ENCODE data around the gene PDCD4.
"Not testable (repeated sequence)": the region's sequence is repeated elsewhere in the genome, so short reads cannot be mapped to it uniquely, and the experiment has no call there.

The PDCD4 gene

DNA sequence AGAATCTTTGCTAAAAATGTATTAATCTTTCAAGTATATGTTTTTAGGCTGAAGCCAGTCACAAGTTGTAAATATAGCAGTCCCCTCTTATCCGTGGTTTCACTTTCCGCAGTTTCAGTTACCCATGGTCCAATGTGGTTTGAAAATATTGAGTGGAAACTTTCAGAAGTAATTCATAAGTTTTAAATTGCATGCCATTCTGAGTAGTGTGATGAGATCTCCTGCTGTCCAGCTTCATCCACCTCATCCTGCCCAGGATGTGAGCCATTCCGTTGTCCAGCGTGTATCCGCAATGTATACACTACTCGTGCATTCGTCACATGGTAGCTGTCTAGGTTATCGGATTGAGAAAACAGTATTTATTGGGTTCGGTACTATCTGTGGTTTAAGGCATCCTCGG lies 12.2 kb downstream of the PDCD4 start:
- no peak for DNase-seq (ENCODE audit: low spot score)

DNA sequence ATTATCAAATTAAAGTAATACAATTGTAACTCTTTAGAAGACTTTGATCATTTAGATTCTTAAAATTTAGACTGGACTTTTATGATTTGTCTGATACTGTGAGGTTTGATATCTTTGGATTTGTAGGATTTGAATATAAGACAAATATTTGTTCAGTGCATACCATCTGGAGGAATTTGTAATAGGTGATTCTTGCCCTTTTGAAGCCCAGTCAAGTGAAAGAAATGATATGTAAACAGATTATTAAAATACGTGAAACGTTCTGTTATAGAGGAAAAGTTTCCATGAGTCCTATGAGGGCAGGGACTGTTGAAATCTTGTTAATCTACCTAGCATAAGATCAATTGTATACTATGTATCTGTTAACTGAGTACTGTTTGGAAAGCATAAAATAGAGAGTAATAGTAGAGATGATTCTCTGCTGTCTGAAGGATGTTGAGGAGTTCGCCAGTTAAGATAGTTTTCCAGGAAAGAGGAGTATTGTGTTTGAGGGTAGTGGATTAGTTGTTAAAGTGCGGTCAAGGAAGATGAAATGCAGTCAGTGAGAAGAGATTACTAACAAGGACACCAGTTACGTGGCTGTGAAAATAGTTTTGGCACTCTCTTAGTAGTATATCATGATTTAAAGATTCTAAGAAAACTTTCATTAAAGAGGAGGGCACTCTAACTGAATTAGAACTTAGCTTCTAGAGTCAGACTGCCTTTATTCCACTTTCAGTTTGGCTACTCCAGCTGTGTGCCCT lies 14.4 kb downstream of the PDCD4 start:
- DNase-seq (ENCODE audit: low spot score): no peak

DNA sequence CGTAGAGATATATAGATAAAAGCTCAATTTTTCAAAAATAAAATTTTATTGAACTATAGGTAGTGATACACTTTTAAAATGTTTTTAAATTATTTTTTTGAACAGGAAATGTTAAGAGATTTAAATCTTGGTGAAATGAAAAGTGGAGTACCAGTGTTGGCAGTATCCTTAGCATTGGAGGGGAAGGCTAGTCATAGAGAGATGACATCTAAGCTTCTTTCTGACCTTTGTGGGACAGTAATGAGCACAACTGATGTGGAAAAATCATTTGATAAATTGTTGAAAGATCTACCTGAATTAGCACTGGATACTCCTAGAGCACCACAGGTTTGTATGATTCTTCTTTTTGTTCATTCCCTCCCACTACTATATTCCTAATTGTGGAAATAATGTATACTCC lies 15.8 kb downstream of the PDCD4 start:
- DNase-seq (ENCODE audit: low spot score): no peak

DNA sequence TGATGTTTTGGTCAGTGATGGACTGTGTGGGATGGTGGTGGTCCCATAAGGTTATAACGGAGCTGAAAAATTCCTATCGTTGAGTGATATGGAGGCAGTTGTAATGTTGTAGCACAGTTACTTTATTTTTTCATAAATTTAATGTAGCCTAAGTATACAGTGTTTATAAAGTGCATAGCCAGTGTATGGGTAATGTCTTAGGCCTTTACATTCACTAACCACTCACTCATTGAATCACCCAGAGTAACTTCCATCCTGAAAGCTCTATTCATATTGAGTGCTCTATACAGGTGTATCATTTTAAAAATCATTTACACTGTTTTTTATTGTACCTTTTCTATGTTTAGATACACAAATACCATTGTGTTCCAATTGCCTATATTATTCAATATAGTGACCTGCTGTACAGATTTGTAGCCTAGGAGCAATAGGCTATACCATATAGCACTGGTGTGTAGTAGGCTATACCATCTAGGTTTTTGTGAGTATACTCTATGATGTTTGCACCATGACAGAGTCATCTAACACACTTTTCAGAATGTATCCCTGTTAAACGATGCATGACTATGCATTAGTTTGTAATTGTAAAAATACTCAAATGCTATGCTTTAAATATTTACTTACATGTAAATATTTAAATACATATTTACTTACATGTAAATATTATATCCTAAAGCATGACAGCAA lies 21.0 kb downstream of the PDCD4 start:
- DNase-seq (ENCODE audit: low spot score): no peak

DNA sequence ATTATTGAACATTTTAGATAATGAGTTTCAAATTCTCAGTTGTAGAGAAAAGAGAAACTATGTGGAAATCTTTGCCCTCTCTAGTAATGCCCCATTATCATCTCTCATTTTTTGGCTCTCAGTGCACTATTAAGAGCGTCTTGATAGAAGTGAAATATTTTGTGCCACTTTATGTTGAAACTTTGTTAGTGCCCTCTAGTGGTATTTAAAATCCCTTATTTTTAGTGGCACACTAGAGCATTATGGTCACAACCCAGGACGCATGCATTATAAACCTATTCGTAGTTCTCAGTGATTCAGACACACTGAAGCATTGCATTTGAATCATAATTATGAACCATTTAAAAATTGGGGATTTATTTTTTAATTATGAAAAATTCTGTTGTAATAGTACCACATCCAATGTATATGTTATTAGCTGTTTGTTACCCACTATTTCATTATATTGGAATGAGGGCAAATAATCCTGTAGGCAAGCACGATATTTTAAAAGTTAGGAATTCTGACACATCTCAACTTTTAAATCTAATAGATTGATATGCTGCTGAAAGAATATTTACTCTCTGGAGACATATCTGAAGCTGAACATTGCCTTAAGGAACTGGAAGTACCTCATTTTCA lies 21.9 kb downstream of the PDCD4 start:
- DNase-seq (ENCODE audit: low spot score): peak; percentile 69

DNA sequence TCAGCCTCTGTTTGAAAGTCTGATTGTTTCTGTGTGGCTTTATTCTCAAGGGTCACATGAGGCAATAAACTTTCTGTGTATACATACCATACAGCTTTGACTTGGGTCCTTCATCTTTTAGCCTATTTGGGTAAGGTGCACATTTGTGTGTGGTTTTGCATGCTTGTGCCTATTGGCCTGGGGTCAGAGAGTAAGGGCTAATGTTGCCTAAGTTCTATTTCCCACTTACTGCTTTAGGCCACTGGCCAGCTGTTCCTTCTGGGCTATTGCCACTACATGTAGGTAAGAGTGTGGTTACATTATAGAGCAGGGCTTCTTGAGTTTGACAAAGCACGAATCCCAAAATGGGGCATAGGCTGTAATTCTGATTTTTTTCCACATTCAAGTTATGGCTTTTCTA lies 25.5 kb downstream of the PDCD4 start:
- DNase-seq (ENCODE audit: low spot score): no peak

DNA sequence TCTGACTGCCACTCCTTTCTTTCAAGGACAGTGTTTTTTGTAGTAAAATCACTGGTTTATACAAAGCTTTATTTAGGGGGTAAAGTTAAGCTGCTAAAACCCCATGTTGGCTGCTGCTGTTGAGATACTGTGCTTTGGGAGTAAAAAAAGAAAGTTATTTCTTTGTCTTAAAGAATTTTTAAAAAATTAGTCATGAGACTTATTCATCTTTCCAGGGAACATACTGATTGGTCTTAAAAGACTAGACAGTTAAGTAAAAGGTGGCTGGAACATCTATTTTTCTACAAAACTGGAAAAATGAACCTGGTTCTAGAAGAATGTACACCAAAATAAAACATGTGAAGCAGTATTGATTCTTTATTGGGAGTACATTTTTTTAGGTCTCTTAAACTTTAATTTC lies 26.7 kb downstream of the PDCD4 start:
- no peak for DNase-seq (ENCODE audit: low spot score)

DNA sequence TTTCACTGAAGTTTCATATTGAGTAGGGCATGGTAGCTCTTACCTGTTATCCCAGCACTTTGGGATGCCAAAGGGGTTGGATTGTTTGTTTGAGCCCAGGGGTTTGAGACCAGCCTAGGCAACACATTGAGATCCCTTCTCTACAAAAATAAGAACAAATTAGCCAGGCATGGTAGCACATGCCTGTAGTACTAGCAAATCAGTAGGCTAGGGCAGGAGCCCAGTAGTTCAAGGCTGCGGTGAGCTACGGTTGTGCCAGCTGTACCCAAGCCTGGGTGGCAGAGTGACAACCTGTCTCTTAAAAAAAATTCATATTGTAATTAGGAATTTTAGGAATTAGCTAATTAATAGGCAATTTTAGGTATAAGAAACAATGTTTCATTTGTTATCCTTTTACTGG lies 29.3 kb downstream of the PDCD4 start:
- DNase-seq (ENCODE audit: low spot score): no peak

DNA sequence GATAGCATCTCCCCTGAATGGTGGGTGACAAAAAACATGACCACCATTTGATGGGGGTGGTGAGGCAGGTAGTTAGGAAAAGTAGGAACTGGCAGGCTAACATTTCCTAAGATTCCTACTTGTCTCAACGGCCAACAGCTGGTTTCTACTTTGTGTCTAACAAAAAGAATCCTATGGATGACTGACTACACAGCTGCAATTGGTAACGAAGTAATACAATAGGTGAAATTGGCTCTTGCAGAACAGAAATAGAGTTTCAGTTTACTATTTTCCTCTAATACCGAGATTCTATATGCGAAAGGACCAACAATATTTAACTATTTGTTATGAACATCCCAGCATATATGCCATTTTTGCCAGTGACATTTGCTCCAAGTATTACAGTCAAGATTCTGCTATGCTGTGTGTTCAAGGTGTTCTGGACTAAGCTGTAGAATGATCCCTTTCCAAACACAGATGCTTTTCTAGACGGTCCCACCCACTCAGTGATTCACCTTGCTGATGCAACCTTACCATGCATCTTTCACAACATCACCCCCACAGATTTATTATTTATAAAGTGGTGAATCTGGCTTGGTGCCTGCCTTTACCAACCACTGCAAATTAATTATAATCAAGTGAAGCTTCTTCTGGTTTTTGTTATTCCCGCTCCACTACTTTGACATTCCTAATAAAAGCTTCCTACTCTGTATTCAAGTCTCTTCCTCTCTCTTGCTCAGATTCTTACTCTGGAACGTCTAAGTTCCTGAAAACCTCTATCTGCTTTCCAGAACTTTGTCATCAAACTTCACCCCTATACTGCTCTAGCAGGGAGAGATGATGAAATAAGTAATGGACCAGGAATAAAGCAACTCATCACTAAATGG lies 30.5 kb downstream of the PDCD4 start:
- no peak for DNase-seq (ENCODE audit: low spot score)

DNA sequence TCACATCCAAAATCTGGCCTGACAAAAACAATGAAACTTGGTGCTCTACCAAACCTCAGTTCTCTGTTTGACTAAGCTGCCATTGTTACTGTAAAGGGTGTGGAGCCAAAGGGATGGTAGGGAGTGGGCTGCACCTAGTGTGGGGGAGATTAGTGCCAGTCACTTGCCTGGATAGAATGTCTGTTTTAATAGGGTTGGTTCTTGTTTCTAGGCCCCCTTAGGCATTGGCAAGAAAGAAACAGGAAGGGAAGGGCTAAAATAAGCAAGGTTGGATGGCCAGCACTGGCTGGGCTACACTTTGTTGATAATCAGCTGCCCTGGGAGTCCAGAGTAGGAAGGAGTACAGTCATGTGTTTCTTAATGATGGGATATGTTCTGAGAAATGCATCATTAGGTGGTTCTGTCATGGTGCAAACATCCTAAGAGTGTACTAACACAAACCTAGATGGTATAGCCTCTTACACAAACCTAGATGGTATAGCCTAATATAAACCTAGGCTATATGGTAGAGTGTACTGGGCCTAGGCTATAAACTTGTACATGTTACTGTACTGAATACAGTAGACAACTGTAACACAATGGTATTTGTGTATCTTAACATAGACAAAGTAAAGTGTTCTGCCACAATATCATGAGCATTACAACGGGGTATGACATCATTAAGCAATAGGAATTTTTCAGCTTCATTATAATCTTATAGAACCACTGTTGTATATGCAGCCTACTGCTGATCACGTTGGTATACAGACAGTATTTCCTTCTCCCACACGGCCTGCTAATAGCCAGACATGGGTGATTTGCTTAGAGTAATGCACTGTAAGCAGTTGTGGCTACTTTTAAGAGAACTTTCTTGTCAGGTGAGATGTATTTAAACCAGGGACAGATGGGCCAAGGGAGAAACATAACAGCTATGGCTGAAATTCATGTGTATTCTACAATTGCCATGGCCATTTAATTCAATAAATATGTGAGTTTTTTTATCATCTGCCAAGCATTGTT lies 31.9 kb downstream of the PDCD4 start:
- DNase-seq (ENCODE audit: low spot score): peak; percentile 67

DNA sequence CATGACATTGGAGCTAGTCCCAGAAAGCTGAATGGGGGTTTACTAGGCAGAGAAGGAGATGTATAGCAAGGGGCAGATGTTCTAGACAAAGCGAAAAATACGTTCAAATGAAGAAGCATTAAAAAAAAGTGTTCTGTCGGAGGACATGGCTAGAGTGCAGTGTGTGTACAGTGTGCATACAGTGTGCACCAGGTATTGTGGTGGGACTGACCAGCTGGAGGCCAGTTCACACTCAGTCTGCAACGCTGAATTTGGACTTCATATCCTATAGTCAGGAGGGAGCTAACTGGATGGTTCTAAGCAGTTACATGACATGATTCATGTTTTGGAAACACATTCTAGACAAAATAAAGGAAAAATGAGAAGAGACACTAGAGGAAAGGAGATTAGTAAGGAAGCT lies 38.4 kb downstream of the PDCD4 start:
- DNase-seq (ENCODE audit: low spot score): no peak

DNA sequence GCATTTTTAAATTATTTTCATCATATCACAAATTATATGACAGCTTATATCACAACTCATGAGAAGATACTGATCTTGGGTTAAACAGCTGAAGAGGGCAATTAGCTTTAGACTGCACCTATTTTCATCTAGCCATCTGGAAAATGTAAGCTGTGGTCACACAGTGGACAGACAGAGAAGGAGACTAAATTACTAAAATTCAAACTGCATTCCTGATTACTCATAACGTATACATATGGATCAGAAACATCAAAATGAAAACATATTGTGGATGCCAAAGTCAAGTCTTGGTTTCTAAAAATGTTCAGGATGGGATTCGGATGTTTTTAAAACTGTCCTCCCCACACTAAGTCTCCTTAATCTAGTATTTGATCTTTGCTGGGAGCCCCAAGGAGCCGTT lies 40.6 kb downstream of the PDCD4 start:
- DNase-seq (ENCODE audit: low spot score): no peak

DNA sequence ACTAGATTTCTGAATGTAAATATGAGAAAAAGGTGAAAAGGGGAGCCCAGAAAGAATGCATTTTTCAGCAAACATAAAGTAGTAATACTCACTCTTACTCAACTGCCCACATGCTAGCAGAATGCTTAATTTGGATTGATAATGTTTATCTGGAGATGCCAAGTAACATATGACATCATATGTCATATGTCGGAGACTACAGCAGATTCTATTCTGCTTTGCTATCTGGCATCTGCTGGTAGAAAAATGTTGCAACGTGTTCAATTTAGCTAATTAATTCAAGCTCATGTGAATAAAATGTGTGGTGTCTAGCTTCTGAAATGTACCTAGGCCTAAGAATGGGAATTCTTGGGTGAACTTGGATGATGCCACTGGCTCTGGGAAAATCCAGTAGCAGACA lies 42.7 kb downstream of the PDCD4 start:
- no peak for DNase-seq (ENCODE audit: low spot score)

DNA sequence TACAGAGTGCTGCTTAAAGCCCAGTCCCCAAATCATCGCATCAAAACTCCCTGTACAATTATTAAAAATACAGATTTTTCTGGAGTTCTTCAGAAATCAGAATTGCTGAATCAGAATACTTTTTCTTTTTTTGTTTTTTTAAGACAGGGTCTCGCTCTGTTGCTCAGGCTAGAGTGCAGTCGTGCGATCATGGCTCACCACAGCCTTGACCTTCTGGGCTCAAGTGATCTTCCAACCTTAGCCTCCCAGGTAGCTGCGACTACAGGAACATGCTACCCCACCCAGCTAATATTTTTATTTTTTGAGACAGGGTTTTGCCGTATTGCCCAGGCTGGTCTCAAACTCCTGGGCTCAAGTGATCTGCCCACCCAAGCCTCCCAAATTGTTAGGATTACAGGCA lies 43.3 kb downstream of the PDCD4 start:
- no peak for DNase-seq (ENCODE audit: low spot score)

DNA sequence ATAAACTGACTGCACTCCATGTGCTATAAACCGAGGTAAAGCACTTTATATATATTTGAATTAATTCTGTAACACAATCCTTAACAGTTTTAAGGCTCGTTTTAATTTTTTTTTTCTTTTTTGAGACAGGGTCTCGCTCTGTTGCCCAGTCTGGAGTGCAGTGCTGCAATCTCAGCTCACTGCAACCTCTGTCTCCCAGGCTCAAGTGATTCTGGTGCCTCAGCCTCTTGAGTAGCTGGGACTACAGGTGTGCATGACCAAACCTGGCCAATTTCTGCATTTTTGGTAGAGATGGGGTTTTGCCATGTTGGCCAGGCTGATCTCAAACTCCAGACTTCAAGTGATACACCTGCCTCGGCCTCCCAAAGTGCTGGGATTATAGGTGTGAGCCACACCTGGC lies 43.9 kb downstream of the PDCD4 start:
- not testable (repeated sequence) for DNase-seq (ENCODE audit: low spot score)

DNA sequence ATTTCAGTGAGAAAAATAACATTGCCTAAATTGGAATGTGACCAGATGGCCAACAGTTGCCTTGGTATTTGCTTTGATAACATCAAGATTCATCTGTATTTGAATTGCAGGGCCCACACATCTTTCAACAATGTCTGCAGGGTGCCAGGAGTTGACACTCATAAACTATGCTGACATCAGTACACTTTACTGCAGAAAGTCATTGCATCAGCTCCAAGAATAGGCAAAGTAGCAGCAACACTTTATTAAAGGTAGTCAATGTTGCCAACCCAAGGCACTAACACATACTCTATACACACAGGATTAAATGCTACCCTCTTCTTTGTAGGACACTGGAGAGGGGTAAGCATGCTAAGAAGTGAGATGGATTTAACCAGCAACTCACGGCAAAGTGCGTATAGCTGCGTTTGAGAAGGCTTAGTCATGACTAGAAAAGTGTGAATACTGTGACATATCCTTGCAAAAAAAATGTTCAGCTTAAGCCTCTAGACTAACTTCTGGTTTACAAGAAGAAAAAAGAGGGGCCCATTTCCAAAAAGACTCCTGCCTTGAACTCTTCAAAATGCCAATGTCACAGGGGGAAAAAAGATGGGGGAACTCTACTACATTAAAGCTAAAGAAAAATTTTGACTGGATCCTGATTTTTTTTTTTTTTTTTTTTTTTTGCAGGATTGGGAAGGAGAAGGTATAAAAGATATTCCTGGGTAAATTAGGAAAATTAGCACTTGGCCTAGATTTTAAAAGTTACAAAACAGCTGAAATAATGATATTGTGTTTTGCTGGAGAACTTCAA lies 45.0 kb downstream of the PDCD4 start:
- no peak for DNase-seq (ENCODE audit: low spot score)

DNA sequence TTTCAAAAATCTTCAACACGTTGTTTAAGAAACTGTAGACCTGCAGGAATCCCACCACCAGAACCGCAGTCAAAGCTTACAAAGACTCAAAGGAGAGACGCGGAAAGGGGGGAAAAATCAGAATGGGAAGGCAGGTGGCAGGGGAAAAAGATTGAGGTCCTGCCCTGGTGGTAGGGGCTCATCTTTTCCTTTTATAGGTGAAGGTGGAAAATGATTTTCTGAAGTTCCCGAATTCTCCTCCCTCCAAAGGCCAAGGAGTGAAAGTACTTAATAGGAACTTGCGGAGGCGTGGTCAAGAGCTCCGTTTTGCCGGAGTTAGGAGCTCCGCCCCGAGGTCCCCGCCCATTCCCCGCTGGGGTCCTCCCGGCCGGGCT lies 46.5 kb downstream of the PDCD4 start:
- peak; percentile 93 for DNase-seq (ENCODE audit: low spot score)

DNA sequence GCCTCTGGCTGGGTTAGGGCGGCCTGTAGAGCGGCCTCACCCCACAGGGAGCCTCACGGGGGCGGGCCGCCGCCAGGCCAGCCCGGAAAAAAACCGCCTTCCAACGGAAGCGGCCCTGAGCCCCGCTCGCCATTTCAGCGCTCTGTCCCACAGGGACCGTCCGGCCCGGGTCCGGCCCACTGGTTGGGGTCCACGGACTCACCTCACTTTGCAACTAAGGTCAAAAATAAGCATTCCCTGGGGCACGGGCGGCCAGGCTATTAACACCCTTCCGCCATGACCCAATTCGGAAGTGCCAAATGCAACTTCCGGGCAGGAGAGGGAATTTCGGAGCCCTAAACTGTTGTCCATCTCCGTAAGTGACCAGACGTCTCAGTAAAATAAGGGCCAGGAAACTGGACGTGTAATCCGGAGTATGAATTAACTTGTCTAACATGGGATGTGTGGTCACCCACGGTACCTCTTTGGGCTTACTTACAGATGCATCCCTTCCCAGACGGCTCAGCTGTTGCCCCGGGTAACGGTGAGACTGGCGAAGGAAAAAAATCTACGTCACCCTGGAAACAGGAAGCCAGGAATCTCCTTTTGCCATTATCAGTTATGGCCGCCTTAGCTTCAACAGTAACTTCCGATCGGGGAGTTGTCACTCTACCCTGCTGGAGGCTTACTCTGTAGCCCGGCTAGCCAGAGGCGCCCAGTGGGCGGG lies 47.1 kb downstream of the PDCD4 start, which contains the start of gene BBIP1:
TSS of gene BBIP1 (minus strand) at position 538 of the 706 bp plus-strand sequence. CDS start 1,023 bp downstream, outside the sequence.
- DNase-seq (ENCODE audit: low spot score): no peak

DNA sequence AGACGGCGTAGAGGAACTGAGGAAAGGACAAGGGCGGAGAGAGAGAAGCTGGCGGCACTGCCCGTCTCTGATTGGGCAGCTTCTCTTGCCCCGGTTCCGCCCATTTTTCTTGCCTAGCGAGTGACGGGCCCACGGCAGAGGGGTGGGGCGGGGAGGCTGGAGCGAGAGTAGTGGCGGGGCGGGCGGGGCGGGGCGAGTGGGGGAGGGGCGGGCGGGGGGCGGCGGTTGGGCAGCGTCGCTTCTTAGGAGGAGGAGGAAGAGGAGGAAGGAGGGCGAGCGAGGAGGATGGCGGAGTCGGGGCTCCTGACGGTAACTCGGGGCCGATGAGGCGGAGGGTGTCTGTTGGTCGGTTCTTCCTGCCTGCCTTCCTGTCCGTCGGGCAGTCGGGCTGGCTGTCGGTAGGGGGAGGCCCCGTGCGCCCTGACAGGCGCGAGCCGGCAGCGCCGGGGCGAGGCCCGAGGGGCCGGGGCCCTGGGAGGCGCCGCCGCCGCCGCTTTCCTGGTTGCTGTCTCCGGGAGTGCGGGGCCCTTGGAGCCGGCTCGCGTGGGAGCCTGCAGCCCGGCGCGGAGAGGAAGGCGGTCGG lies 47.7 kb downstream of the PDCD4 start, which contains the start of gene SHOC2:
TSS of gene SHOC2 (plus strand) at position 256 of the 583 bp plus-strand sequence. CDS start 44,755 bp downstream, outside the sequence.
- DNase-seq (ENCODE audit: low spot score): peak; percentile 99
